GM18909 (cell line): Measurements from ENCODE around the gene SKI.
"Not testable (repeated sequence)": the region's sequence is repeated elsewhere in the genome, so short reads cannot be mapped to it uniquely, and the experiment has no call there.

ENCODE experiments used
- ATAC-seq: cut with Tn5 transposase; IDR thresholded peaks from one replicate; pipeline ENCODE4 v1.9.1; 2021; ENCODE audit warnings: mild to moderate bottlenecking; ENCODE audit not compliant: unreplicated experiment, poor library complexity

The SKI gene

DNA sequence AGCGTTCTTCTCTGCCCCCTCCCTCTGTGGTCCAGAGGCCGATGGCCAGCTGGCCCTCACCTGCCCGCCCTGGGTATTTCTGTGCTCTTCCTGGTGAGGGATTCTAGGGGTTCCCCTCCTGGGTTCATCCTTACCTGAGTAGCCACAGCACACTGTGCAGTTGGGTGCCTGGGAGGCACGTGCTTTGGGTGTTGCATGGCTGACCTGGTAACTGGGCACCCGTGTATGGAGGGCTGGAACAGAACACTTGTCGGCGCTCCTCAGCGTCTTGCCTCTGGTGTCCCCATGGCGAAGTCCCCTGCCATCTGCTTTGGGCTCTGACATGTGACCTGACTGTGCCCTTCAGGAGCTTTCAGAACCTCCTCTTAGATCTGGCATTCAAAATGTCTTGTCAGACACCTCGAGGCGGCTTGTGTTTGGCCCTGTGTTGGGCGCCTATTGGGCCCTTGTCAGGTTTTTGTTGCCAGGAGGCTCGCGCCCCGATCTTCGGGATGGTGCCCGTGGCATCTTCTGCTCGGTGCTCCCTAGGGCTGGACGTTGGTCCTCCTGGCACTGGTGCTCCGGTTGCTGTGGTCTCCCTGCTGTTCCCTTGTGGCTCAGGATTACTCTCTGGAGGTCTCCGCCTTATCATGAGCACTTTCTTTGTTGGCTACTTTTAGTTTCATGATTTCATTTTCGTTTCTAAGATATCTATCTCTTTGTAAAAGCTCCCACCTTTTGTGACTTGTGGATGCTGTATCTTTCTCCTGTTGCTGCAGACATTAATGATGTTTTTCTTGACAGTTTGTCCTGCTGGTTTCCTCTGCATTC, 28.5 kb downstream of the SKI start:
- no peak for ATAC-seq

DNA sequence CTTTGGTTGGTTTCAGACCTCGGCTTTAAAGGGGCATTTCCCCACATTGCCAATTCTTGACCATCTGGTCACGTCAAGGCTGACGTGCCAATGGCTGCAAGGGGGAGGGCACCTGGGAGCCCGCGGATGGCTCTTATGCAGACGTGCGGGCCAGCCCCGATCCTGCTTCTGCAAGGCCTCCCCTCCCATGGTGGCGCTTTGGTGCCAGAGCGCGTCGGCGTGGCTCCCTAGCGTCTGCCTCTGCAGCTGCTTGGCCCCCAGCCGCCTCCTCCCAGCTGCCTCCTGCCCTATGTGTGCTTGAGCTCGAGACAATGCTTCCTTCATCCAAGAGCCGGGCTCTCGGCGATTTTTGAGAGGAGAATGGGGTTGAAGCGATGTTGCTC, 29.1 kb downstream of the SKI start:
- no peak for ATAC-seq

DNA sequence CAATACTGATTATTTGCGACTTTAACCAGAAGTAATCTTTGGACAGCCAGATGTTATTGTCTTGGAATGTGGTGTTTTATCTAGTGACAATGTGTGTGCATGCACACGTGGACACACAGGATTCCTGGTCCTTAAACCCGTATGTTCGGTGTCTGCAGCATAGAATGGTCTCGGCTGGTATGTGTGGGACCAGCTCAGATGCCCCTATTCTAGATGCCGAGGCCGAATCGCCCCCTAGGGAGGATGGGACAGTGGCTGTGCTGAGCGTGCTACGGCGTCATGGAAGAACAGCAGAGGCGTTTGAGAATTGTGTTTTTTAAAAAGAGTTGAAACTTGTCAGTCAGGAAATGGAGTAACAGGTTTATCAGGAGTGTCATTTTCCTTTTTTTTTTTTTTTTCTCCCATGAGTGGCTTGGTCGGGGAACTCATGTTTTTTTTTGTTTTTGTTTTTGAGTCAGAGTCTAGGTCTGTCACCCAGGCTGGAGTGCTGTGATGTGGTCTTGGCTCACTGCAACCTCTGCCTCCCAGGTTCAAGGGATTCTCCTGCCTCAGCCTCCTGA, 30.1 kb downstream of the SKI start:
- ATAC-seq, result no peak

DNA sequence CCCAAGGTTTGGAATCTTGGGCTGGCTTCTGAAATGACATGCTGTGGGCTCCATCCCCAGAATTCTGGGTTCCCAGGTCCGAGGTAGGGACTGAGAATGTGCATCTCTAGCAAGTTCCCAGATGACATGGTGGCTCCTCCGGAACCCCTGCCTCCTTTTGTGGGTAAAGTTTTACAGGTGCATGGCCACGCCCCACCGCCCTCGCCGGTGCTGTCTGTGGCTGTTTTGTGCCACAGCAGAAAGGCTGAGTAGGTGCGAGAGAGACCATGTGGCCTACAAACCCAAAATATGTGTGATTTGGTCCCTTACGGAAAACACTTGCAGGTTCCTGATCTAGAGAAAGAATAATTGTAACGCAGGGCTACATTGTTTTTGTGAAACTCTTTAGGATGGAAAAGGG, 30.9 kb downstream of the SKI start:
- ATAC-seq, result no peak

DNA sequence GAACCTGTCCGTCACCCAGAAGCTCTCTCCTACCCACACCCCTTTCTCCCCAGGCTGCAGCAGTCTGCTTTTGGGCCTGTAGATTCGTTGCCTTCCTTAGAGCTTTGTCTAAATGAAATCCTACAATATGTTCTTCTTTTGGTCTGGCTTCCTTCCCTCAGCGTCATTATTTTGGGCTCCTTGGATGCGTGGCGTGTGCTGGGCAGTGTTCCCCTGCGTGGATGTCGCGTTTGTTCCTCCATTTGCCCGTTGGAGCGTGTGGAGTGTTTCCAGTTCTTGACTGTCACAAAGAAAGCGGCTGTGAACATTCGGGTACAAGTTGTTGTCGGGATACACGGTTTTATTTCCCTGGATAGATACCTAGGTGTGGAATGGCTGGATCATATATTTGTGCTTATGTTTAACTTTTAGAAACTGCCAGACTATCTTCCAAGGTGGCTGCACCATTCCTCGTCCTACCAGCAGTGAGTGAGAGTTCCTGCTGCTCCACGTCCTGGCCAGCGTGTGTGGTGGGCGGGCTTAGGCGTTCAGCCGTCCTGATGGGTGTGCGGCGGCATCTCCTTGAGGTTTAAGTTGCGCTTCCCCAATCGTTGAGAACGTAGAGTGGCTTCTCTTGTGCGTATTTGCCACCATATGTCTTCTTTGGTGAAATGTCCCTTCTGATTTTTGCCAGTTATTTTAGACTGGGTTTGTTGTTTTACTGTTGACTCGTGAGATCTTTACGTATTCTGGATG, 31.7 kb downstream of the SKI start:
- ATAC-seq, result no peak

DNA sequence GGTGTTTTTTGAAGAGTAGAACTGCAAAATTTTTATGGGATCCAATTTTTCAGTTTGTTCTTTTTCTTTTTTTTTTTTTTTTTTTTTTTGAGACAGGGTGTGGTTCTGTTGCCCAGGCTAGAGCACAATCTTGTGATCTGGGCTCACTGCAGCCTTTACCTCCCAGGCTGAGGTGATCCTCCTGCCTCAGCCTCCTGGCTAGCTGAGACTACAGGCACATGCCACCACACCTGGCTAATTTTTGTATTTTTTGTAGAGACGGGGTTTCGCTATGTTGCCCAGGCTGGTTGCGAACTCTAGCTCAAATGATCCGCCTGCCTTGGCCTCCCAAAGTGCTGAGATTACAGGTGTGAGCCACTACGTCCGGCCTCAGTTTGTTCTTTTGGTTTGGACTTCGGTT, 32.4 kb downstream of the SKI start:
- ATAC-seq, result not testable (repeated sequence)

DNA sequence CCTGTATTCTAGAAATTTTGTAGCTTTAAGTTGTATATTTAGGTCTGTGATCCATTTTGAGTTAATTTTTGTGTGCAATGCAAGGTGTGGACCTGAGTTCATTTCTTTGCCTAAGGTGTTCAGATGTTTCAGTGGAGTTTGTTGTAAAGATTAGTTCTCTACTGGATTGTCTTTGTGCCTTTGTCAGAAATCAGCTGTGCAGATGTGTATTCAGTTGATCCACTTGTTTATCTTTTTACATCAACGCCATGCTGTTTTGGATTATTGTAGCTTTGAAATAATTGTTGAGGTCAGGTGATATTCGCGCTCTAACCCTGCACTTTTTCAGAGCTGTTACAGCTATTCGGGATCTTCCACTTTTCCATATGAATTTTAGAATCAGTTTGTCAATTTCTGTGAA, 32.8 kb downstream of the SKI start:
- no peak for ATAC-seq

DNA sequence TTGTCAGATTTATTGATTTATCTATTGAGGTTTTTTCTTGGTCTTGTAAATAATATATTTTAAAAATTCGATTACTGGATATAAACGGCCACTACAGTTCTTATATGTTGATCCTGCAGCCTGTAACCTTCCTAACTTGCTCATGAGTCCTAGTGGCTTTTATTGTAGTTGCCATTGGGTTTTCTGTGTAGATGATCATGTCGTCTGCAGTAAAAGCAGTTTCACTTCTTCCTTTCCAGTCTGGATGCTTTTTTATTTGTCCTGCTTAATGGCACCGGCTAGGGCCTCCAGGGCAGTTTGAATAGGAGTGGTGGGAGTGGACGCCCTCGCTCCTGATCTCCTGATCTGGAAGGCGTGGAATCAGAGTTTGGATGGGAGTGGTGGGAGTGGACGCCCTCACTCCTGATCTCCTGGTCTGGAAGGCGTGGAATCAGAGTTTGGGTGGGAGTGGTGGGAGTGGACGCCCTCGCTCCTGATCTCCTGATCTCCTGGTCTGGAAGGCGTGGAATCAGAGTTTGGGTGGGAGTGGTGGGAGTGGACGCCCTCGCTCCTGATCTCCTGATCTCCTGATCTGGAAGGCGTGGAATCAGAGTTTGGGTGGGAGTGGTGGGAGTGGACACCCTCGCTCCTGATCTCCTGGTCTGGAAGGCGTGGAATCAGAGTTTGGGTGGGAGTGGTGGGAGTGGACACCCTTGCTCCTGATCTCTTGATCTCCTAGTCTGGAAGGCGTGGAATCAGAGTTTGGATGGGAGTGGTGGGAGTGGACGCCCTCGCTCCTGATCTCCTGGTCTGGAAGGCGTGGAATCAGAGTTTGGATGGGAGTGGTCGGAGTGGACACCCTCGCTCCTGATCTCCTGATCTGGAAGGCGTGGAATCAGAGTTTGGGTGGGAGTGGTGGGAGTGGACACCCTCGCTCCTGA, 33.6 kb downstream of the SKI start:
- not testable (repeated sequence) for ATAC-seq

DNA sequence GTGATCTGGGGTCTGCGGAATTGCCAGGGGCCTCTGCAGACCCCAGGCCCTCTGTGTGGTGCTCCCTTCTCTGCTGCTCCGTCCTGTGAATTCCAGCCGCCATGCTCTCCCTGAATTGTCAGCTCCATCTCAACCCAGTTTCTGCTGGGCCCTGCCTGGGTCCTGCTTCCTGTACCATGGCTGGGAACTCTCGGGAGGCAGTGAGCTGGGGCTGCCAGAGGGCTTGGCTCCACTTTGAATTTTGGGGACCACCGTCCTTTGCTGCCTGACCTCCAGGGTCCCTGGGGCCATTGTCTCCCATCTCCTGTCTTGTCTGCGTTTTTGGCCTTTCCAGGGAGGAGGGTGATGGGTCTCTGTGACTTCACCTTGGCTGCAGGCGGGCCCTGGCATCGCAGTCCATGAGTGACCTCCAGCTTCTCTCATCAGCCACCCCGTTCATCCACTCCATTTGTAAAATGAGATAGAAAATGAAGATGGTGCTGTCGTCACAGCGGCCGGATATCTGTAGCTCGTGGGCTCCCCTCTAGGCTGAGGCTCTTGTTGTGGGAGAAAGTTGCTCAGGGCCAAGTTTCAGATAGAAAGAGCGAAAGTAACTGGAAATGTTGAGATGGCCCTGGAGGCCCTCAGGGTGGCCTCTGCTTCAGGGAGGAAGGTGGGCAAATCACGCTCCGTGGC, 38.3 kb downstream of the SKI start:
- no peak for ATAC-seq

DNA sequence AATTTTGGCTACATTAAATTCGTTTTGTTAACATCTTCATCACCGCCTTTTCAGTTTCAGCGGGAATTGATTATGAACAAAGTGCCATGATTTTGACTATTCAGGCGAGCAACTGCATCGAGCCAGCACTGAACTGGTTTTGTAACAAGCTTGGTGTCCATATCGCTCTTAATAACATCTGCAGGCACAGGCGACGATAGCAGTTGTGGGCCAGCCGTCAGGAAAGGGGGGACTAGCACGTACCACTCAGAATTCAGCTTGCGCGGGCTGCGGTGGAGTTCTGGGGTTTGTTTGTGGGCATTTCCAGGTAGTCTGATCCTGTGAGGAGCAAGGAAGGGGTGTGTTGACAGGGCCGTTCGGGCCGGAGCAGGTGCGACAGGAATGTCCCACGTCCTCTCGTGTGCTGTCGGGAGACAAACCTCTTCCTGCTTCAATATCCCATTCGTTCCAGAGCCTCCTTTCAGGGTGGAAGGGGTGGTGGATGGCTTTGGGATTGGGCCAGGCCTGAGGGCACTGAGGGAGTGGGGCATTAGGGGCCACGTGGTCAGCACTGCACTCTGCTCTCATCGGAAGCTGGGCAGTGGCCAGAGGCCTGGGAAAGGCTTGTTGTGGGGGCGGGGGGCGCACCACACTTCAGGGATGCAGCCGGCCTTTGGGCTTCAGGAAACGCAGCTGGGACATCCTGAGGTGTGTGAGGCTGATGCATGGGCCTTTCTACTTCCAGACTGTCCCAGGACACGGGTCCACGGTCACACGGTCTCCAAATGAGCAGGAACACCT, 39.1 kb downstream of the SKI start:
- no peak for ATAC-seq

DNA sequence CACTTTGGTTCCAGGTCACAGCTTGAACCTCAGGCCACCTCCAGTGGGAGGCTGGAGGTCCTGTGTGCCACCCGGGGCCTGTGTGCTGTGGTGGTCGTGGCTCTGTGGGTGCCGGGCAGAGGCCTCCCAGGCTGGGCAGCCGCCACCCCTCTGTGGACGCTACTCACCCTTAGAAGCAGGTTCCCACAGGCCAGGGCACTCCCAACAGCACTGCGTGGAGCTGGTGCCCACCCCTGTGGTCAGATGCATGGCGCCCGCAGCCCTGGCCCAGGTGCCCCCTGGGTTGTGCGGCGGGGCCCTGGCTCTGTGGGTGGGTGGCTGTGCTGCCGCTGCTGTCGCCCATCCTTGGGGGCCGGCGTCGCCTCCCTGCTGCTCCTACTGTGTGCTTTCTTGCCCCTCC, 39.7 kb downstream of the SKI start:
- ATAC-seq, result no peak

DNA sequence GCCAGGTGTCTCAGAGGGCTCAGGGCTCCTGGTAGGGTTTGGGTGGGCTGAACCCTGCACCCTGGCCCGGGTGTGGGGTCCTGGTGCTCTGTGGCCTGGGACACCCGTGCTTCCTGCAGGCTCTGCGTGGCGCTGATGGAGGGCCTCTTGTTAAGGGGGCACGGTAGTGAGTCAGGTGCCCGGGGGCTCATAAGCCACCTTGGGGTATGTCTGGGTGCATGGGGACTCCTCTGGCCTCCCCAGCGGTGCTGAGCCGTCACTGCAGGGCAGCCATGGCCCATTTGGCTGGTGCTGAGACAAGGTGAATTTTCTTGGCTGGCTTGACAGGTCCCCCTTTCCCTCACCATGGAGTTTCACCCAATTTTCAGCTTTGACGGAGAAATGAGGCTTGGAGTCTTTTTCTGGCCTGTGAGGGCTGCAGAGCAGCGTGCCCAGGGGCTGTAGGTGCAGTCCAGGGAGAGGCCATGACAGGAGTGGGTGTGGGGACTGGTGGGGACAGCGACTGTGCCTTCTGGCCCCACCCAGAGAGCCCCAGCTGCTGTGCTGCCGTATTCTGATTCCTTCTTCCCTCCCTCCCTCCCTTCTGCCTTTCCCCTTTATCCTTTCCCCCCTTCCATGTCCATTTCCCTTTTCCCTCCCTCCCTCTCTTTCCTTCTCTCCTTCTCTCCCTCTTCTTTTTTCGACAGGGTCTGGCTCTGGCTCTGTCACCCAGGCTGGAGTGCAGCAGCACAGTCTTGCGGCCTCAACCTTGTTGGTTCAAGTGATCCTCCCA, 40.4 kb downstream of the SKI start:
- no peak for ATAC-seq

DNA sequence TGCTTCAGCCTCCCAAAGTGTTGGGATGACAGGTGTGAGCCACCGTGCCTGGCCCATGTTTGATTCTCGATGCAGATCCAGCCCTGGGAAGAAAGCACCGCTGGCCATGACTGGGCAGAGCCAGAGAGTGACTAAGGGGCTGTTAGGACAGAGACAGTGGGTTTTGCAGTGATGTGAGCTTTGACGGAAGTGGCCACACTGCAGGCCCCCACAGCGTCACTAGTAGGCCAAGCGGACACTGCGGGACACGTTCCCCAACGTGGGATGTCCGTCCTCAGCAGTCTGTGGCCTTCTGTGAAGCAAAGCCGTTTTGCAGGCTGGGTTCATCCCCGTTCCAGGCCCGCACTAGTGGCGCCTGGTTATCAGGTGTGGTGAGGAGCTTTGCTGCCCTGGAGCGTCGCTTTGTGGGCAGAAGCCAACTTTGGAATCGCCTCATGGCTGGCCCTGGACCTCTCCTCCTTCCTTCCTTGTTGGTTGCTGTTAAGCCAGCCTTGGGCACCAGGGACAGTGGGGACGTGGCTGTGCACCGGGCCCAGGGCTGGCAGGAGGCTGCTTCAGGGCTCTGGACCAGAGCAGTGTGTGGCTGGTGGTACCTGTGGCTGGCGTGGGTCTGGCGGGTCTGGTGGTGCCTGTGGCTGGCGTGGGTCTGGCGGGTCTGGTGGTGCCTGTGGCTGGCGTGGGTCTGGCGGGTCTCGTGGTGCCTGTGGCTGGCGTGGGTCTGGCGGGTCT, 41.2 kb downstream of the SKI start:
- no peak for ATAC-seq

DNA sequence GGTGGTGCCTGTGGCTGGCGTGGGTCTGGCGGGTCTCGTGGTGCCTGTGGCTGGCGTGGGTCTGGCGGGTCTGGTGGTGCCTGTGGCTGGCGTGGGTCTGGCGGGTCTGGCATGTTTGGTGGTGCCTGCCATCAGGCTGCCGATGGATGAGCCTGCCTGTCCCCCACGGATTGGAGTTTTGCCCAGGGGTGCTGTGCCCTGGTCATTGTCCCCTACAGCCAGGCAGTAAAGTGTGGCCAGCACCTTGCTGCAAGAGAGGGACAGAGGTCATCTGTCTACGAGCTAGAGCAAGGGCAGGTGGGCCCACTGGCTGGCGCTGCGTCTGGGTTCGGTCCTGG, 41.8 kb downstream of the SKI start:
- no peak for ATAC-seq

DNA sequence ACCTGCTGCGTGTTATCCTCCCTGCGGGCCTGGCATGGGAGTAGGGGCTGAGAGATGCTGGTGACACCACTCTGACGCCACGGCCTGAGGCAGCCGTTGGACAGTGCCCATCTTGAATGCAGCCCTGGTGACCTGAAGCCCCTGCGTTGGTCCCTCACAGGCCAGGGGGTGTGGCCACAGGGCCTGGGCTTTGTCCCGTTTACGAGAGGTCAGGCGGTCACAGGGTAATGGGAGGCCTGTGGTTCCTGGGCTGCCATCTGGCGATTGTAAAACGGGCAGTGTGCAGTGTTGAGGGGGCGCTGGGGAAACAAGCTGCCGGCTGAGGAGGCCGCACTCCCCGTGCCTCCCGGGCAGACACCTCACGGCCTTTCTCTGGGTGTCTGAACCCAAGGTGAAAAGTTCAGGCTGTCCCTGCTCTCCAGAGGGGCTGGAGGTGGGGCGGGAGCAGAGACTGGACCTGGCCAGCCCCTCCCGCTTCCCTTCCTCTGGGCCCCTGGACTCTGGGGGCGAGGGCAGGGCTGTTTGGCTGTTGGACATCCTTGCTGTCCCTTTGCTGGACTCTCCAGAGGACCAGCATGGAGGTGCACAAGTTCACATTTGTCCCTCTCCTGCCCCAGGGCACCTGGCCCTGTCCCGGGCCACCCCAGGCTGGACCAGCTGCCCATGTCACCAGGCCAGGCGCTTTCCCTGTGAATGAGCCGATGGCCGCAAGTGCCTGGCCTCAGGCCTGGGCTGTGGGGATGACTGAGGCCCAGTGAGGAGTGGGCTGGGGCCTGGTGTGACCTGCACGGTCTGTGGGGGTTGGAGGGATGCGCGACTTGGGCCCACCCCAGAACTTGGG, 42.4 kb downstream of the SKI start:
- no peak for ATAC-seq

DNA sequence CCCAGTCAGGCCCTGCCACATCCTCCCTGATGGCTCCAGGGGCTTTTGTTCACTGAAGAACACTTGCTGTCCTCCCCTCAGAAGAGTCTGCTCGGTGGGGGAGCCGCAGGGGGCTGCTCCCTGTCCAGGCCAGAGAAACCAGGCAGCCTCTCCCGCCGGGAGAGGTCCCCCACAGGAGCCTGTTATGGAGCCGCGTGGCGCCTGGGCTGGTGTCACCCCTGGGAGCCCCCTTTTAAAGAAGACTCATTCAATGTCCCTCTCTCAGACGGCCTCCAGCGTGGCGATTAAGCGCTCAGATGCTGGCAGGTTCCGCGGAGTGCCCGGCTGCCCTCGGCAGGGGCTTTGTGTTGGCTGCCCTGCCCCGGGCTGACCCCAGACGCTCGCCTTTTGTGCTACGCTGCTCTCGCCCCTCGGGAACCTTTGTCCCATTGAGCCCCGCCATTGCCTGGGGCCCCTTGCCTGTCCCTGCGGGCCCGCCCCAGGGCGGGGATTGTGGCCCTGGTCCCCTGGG, 43.1 kb downstream of the SKI start:
- no peak for ATAC-seq
